GM19438 (cell line): ENCODE data around the gene CES2.

Experiments used
- ATAC-seq: cut with Tn5 transposase; IDR thresholded peaks from one replicate; pipeline ENCODE4 v1.9.1; 2021; ENCODE audit warnings: low read depth; ENCODE audit not compliant: unreplicated experiment

CES2 gene

DNA sequence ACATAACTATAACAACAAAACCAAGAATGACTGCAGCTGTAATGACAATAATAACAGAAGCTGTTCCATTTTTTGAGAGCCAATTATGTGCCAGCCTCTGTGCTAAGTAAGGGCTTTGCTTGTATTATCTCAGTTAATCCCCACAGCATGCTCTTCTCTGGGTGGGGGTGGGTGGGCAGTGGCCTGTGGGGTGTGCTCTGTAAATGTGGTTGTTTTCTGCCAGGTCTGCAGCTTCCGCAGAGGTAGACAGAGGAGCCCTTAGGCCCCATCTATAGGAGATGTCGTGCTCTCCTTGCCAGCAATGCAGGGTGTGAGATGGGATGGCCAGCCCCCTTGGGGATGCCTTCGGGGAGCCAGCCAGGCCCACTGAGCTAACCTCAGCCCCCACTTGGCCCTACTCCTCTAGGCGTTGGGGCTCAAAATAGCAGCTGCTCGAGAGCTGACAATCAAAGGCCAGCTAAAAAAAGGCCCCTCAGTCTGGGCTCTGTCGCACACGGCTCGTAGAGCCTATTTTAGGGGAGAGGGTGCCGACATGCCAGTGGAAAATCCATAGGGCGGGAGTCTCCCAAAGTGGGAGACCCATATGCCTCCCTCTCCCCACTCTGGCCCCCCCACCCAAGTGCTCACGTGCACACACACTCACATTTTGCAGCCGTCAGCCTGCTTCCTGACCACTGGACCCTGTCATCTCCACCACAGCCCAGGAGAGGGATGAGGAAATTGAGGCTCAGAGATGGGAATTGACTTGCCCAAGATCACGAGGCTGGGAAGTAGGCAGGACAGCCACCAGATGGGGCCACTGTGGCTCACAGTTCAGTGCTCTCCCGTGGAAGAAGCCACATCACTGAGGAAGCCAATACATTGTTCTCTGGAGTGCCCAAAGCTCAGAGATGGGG lies 32.4 kb upstream of the CES2 start:
- no peak for ATAC-seq

DNA sequence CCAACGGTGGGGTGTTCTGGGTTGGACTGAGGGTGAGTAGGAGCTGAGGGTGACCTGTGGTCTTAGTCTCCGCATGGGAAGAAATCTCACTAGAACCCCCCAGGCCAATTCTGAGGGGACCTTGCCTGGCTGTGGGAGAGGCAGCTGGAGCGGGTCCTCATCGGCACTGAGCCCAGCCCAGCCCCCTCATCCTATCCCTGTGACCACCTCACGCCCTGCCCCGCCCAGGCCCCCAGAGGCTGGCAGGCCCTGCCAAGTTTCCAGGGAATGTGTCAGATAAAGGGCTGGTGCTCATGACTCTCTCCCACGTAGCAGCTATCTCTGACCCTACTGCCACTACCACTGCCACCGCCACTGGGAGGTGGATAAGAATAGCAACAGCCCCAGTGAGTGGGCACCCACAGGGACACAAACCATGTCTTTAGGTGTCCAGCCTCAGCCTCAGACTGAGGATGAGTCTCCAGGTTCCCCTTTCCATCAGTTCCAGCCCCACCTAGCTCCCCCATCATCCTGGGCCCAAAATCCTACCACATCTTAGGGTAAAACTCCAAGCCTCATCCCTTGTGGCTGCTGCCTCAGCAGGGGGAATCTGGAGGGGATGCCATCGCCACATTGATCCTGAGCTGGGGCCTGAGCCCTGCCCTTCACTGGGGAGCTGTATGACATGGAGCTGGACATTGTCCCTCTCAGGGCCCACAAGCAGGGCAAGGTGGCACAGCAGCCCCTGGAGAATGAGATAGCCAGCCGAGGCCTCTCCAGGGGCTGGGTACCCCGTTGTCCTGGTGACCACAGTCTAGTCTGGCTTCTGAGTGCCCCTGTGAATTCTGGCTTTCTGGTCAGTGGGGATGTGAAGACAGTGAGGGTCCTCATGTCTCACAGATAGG lies 31.5 kb upstream of the CES2 start:
- ATAC-seq: no peak

DNA sequence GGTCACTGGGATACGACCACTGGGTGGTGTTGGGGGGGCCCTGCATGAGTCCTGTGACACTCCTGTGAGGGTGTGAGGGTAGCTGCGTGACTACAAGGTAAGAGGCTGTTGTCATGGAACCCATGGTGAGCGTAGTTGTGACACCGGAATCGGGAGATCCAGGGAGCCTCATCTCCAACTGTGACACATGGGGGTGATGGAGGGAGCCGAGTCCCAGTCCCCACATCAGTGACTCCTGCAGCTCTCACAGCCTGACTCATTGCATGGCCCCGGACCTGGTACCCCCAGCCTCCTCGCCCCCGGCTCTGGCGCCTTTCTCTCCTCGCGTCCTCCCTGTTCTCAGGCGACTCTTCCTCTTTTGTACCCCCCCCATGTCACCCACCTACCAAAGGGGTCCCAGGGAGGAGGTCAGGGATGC lies 30.9 kb upstream of the CES2 start:
- ATAC-seq: no peak

DNA sequence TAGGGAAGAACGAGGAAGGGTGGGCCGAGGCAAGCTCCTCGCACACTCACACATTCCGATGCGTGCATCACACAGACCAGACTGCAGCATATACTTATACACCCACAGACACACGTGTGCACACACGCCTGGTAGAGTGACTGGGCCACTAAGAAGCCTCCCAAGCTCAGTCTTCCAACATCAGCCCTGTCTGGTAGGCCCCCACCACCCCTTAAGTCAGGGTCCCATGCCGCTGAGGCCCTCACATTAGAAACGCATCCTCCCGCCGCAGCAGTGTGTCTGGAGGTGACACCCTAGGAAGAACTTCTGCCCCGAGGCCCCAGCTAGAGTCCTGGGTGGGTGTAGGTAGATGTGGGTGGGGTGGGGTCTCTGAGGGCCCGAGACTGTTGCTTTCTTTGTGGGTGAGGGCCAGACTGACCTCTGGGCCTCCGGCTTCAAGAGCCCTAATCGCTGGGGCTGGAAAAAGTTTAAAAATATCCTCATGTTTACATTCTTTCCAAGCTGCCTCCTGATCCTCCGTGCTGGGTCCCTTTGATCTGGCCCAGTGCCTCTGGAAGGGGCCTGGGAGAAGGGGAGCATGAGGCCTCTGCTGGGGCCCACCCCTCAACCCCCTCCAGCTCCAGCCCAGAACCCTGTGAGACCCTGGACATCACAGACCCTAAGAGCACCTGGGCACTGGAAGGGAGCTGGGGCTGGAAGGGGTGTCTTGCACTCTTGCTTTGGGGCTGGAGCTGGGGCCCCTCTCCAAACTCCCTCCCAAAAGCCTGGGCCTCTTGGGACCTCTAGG lies 30.3 kb upstream of the CES2 start:
- ATAC-seq: no peak

DNA sequence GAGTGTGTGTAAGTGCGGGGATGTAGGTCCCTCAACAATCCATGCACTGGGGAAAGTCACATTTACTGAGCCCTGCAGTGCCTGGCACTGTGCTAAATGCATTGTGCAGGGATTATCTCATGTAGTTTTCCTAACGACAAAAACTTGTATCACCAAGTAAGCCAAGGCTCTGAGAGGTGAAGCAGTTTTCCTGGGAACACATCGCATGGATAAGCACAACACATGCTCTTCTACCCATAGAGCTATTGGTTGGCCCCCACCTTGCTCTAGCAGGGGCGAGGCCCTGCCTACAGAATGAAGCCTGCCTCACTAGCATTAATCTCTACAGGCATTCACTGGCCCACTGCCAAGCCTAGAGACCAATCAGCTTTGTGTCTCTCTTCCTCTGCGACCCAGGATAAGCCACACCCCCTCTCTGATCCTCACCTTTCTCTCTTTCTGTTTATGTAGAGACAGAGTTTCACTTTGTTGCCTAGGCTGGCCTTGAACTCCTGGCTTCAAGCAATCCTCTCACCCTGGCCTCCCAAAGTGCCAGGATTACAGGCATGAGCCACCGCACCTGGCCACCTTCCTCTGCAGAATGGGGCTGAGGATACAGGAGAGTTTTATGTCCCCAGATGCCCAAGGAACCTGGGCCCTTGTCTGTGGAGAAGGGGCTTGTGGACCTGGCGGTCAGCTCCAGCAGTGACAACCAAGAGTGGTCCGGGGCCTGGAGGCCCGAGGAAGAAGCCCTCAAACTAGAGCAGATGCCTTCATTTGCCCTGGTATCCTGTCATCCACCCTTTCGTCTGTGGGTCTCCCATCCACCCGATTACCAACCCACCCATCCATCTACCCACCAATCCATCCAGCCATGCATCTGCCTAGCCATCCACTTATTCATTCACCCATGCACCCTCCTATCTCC lies 29.4 kb upstream of the CES2 start:
- no peak for ATAC-seq

DNA sequence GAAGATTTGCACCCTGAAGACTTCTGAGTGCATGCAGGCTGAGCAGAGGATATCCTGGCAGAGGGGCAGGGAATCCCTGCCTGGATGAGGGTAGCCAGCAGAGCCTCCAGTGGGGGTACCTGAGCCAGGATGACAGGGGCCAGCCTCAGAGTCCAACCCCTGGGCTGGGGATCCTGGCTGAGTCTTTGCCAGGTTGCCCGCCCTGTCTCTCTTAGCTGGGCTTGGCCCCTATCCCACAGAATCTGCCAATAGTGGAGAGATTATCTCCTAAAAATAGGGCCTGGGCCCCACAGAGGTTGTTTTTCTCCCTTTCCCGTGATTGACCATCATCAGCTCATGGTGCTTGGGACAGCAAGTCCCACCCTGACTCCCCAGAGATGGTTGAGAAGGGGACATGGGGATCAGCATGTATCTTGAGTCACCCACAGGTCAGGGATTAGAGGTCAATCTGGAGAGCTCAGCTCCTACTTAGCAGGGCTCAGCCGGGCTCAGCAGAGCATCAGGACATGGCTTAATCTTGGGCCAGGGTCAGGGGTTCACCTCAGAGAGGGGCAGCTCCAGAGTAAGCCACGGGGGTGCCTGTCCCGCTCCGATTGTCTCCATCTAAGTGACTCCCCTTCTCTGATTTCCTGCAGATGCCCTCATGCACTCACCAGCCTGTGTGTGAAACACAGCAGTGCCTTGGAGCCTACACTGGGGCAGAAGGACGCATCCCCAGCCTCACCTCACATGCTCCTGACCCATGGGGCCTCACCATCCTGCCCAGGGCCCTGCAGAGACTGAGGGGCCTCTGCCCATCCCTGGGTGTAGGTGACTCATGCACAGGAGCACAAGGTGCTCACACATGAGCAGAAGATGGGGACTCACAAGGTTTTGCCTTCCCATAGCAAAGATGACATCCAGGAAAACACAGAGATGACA lies 28.1 kb upstream of the CES2 start:
- ATAC-seq: no peak

DNA sequence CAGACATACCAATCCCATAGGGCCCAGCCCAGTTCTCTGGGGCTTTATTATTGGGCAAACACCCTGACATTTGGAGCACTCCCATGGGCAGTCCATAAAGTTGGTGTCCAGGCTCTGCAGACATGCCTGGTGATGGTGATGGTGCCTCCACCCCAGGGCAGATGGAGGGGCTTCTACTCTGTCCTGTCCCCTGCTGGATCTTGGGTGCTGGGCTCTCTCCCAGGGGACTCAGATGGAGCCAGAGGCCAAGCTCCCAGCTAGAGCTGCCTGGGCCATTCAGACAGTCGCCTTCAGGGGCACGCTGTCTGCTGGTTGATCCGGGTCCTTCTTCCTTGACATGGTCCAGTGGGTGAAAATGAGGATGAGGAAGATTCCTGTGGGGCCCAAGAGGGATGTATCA lies 27.2 kb upstream of the CES2 start:
- ATAC-seq: no peak

DNA sequence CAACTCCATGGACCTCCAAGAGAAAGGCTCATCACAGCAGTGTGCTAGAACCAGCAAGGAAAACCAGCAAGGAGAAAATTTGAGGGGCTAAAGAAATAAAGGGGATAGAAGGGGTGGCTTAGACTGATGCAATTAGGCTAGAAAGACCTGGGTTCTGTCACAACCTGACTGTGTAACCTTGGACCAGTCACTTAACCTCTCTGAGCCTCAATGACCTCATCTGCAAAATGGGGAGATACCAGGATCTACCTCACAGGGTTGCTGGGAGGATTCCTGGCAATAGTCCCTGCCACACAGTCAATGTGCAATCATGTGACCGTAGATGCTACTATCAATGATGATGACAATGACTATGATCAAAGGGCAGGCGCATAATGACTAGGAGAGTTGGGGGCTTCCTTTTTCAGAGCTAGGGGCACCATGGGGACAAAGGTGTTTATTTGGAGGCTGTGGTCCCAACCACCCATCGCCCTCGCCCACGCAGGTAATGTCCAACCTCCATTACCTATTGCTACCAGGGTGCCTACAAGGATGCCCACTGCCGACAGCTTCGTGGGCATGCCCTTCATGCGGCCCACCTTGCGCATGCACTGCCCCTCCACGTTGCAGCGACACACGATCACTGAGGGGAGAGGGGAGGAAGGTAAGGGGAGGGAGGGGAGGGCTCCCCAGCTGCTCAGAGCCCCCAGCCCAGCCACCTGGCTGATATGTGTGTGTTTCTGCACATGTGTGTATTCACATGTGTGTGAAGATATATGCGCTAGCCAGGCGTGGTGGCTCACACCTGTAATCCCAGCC lies 26.4 kb upstream of the CES2 start:
- ATAC-seq: no peak

DNA sequence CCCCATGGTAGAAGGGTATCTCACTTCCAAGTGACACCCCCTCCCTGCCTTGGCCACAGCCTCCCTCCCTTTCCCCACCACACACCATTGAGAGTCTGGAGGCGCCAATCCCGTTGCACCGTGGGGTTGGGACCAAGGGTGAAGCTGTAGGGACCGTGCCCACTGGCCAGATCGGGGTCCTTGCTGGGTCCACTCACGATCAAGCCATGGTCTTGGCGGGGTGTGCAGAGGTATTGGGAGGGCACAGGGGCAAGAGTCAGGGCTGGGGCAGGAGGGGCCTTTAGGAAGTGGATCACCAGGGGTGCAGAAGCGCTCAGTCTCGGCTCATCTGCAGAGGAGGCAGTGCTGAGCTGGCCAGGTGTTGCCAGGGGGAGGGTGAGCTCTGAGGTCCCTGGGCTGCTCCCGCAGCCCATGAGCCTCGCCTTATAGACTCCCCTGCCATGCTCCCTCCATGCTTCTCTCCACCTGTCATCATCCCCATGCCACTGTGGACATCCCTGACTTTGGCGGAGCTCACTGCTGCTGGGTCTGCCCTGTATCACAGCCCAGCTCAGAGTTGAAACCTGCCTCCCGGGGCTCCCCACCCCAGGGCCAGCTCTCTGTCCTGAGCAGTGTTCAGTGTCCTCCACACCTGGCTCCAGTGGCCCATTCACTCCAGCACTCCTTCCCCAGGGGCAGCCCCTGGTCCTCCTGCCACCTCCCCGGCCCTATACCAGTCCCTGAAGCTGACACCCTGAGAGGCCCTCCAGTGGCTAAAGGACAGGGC lies 25.0 kb upstream of the CES2 start:
- no peak for ATAC-seq

DNA sequence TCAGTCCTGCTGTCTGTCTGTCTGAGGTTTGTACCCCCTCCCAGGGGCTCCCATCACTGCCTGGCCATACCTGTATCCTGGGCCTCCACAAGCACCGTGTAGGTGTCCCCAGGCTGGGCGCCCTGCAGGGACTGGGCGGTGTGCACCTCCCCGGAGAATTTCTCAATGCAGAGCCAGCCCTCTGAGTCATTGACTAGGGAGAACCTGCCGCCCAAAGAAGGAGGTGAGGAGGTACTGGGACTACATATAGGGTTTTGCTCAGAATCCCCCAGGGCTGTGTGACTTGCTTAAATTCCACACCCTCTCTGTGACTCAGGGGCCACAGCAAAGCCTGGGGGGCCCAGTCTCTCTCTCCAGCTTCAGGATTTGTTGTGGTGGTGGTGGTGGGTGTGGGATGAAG lies 24.2 kb upstream of the CES2 start:
- ATAC-seq: no peak

DNA sequence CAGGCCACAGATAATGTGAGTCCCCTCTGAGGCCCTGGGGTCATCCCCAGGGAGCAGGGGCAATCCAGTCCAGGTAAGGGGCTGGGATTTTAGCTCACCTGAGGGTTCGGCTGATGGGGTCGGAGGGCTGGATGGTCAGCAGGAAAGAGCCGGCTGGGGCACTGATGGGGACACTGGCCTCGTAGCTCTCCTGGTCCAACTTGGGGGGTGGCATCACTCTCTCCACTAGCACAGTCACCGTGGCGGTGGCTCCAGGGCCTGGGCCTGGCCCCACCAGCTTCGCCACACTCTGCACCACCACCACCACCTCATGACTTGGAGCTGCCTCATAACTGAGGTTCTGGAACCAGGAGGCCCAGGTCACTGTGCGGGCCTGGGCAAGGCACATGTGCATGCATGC lies 23.5 kb upstream of the CES2 start:
- no peak for ATAC-seq

DNA sequence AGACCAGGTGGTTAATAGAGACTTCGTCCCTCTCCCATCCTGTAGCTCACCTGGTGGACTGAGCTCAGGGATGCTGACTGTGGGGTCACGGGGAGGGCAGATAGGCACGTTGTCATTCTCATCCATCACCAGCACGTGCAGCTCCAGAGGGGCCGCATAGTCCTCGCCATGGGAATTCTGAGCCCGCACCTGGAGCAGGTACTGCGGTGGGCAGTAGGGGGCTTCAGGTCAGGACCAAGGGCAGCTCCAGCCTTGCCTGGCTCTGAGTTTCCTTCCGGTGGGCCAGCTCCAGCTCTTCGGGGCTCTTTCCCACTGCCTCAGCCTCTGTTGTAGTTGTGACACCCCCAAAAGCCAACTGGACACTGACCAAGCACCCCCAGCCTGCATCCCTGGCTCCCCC lies 22.2 kb upstream of the CES2 start:
- ATAC-seq: no peak

DNA sequence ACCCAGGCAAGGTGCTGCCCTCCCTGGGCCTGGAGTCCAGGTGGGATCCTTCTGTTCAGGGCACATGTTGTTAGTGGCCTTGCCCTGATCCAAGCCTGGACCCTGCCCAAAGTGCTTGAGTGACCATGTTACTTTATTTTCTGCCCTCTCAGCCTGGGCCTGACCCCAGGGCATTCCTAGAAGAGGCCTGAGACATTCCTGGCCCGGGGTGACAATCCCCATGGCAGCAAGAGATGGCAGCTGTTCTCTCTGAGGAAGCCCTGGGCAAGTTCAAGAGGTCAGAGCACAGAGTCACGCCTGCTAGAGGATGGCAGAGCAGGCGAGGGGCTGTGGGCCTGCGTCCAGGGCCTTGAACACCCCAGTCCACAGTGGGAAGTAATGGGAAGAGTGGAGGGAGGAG lies 21.6 kb upstream of the CES2 start:
- ATAC-seq: no peak

DNA sequence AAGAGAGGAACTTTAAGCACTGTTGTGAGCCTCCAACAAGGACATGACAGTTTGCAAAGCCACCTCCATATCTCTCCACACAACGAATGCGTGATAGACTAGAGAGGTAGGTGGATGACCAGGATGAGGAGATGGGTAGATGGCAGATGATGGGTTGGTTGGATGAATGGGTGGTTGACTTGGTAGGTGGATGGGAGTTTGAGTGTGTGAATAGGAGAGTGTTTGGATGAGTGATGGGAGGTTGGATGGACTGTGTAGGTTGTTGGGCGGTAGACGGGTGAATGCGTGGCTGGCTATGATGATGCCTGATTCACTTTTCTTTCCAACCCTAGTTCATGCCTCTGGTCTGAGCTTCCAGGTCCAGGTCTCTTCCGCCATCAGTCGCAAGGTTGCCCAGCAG lies 20.8 kb upstream of the CES2 start:
- no peak for ATAC-seq

DNA sequence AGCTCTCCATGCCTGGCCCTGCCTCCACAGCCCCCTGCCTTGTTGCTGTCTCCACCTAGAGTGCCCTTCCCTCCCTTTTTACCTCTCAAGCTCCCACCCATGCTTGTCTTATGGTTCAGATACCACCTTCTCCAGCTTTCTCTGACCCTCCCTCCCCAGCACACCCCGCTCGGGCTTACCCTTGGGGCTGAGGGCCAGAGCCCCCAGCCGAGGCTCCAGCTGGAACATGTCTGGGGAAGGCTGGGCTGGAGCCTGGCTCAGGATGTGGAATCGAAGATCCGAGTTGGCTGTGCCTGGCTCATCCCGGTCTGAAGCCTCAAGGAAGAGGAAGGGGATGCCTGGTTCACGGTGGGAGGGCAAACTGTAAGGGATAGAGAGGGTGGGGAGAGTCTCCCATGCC lies 20.3 kb upstream of the CES2 start:
- no peak for ATAC-seq

DNA sequence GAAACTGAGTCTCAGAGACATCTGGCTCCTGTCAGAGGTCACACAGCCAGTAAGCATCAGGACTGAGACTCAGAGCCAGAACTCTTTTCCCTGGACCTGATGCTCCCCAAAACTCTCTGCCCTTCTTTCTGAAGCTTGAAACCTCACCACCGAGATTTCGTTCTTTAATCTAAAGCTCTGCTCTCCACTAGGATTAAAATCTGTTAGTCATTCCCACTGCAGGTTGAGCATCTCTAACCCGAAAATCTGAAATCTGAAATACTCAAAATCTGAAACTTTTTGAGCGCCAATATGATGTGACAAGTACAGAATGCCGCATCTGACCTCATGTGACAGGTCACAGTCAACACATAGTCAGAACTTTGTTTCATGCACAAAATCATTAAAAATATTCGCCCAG lies 18.8 kb upstream of the CES2 start:
- ATAC-seq: no peak

DNA sequence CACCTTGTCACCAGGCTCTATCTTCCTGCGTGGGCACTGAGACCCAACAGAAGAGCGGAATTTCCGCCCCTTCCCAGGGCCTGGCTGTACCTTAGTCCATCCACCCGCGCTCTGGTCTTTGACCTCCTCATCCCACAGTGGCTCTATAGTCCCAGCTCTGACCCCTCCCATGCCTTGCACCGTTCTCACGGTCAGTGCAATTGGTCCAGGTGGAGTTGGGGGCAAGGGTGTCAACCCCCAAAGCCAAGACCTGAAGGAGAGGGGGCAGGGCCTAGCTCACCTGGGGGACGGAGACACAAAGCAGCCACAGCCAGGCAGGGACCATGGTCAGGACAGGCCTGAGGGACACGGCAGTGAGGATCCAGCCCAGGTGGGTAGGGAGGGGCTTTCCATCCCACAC lies 17.6 kb upstream of the CES2 start:
- no peak for ATAC-seq
